ENCODE results near the gene STOML2. TPM values are rescaled to one million over a fixed set of nuclear protein-coding genes. Genes with fewer than 3 reads are reported as not detected.

STOML2 gene
- total RNA-seq, 1 experiment from 2014 or later: 109 TPM

GRCh38 chr9:35067056-35067455, 35.9 kb downstream of the STOML2 start:
- BruUV-seq (replicated peaks): no TSS peak
- DNase-seq: no peak
- no peak overlapping the region for H2AFZ ChIP-seq
- peaks cover 17% of the 10 kb centered on the region for H3K4me1 ChIP-seq (replicated peaks; ENCODE audit: insufficient read depth)
- intact Hi-C loops (cut with micrococcal nuclease; ENCODE audit: unreplicated experiment): no loop called here
- ChIA-PET POLR2A (ENCODE audit: unreplicated experiment) (no interaction called here), CTCF (interaction anchor here (0.6 kb wide), 1 partner anchor 402 kb away, joined by 3 read pairs; no protein-coding TSS in a partner anchor)
- H3K4me2 ChIP-seq: no peak overlapping the region
- TF ChIP-seq EZH2 (IDR thresholded peaks at IDR 0.05; ENCODE audit: low read depth) (no peak), CTCF (conservative IDR thresholded peaks at IDR 0.05) (no peak)
- peaks cover 63% of the 10 kb centered on the region for H4K20me1 ChIP-seq (ENCODE audit: insufficient read depth)
- H3K27ac ChIP-seq: no peak overlapping the region
- H3K9me2 ChIP-seq (ENCODE audit: insufficient read depth): no peaks in the 10 kb centered on the region
- H3K27me3 ChIP-seq (ENCODE audit: insufficient read depth, low read depth): no peaks in the 10 kb centered on the region
- H3F3A ChIP-seq (ENCODE audit: insufficient read depth, low read depth): peaks cover 12% of the 10 kb centered on the region
- no peak overlapping the region for H3K4me3 ChIP-seq
- H3K9me3 ChIP-seq (ENCODE audit: insufficient read depth, low read depth): no peaks in the 10 kb centered on the region
- peaks cover 60% of the 10 kb centered on the region for H3K79me2 ChIP-seq (ENCODE audit: low read depth)
- peaks cover 44% of the 10 kb centered on the region for H3K36me3 ChIP-seq (ENCODE audit: low read depth)

GRCh38 chr9:35060548-35061207, 42.3 kb downstream of the STOML2 start:
- Histone ChIP-seq H3K36me3 (ENCODE audit: low read depth) (peaks cover 36% of the 10 kb centered on the region), H3K79me2 (ENCODE audit: low read depth) (peaks cover 4% of the 10 kb centered on the region; the same call in 1 of the 2 replicates), H3K9me3 (ENCODE audit: insufficient read depth, low read depth) (no peaks in the 10 kb centered on the region), H3K9me2 (ENCODE audit: insufficient read depth) (no peaks in the 10 kb centered on the region), H3K4me1 (replicated peaks; ENCODE audit: insufficient read depth) (no peaks in the 10 kb centered on the region), H2AFZ (no peak overlapping the region), H3F3A (ENCODE audit: insufficient read depth, low read depth) (peaks cover 15% of the 10 kb centered on the region; the same call in 1 of the 2 replicates), H3K4me3 (no peak overlapping the region), H3K27ac (no peak overlapping the region), H4K20me1 (ENCODE audit: insufficient read depth) (peaks cover 14% of the 10 kb centered on the region), H3K27me3 (ENCODE audit: insufficient read depth, low read depth) (no peaks in the 10 kb centered on the region), H3K4me2 (no peak overlapping the region)
- no peak for DNase-seq
- POLR2A ChIA-PET (ENCODE audit: unreplicated experiment): no interaction called here
- CTCF ChIA-PET: no interaction called here
- intact Hi-C loops (cut with micrococcal nuclease; ENCODE audit: unreplicated experiment): no loop called here
- no TSS peak for BruUV-seq (replicated peaks)
- TF ChIP-seq CTCF (conservative IDR thresholded peaks at IDR 0.05) (no peak), EZH2 (IDR thresholded peaks at IDR 0.05; ENCODE audit: low read depth) (no peak)

- BruUV-seq (replicated peaks): no TSS peak
- Histone ChIP-seq H3K9me3 (ENCODE audit: insufficient read depth, low read depth) (no peaks in the 10 kb centered on the region), H3K79me2 (ENCODE audit: low read depth) (no peaks in the 10 kb centered on the region), H3F3A (ENCODE audit: insufficient read depth, low read depth) (peaks cover 23% of the 10 kb centered on the region; the same call in 1 of the 2 replicates), H3K4me2 (no peak overlapping the region), H3K9me2 (ENCODE audit: insufficient read depth) (no peaks in the 10 kb centered on the region), H3K4me3 (no peak overlapping the region), H4K20me1 (ENCODE audit: insufficient read depth) (peaks cover 9% of the 10 kb centered on the region), H3K27me3 (ENCODE audit: insufficient read depth, low read depth) (no peaks in the 10 kb centered on the region), H3K27ac (no peak overlapping the region), H2AFZ (no peak overlapping the region), H3K4me1 (replicated peaks; ENCODE audit: insufficient read depth) (no peaks in the 10 kb centered on the region), H3K36me3 (ENCODE audit: low read depth) (peaks cover 25% of the 10 kb centered on the region)
- no peak for DNase-seq
- POLR2A ChIA-PET (ENCODE audit: unreplicated experiment): no interaction called here
- TF ChIP-seq CTCF (conservative IDR thresholded peaks at IDR 0.05): no peak
- TF ChIP-seq EZH2 (IDR thresholded peaks at IDR 0.05; ENCODE audit: low read depth): no peak
- intact Hi-C loops (cut with micrococcal nuclease; ENCODE audit: unreplicated experiment): no loop called here
- CTCF ChIA-PET: no interaction called here
Observed at GRCh38 chr9:35059438-35059837, 43.5 kb downstream of the STOML2 start.

All from PC-9 (cell line).